GM06990 (cell line): ENCODE data around the gene PRKCB.
A peak's percentile ranks its signal among the peaks of the same experiment; 100 is the strongest.

Experiments used
- DNase-seq: peaks from one replicate; pipeline ENCODE4 v3.0.0-alpha.2; 2011; ENCODE audit not compliant: insufficient read length; ENCODE audit errors: extremely low read depth
- H3K27me3 ChIP-seq: replicated peaks from 2 replicates; pipeline ENCODE4 v1.6.0; 2011; ENCODE audit warnings: low read length; ENCODE audit not compliant: control insufficient read depth, insufficient read depth
- H3K36me3 ChIP-seq: 2 replicates; pipeline ENCODE4 v1.5.1; 2011; ENCODE audit warnings: low read length; ENCODE audit not compliant: control insufficient read depth, insufficient read depth
- H3K4me3 ChIP-seq: replicated peaks from 2 replicates; pipeline ENCODE4 v1.5.1; 2011; ENCODE audit warnings: low read depth, mild to moderate bottlenecking, control low read depth, low read length
- TF ChIP-seq, protein P1 (sequence below): IDR thresholded peaks from 2 replicates; pipeline ENCODE4 v1.5.1; 2011; ENCODE audit warnings: low read length, control low read depth, mild to moderate bottlenecking, inconsistent platforms; ENCODE audit not compliant: insufficient read depth, poor library complexity, severe bottlenecking

PRKCB gene

DNA sequence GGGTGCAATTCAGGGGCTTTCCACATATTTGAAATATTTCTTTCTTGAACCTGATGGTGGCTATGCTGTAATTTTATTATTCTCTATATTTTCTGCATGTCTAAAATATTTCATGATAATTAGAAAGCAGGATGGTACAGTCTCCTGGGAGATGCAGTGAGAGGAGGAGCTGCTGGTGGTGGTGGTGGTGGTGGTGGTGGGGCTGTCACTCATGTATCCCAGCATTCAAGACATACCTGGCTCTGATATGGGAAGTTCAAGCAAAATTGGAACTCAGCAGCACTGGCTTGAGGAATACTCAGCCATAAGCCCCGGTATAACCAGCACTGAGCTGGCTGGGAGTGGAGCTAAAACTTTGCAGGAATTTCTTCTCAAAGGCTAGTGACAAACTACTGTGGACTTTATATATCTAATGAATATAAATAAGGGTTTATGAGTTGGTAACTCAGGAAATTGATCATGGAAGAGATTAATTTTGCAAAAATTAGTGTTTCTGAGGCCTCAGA lies 200.3 kb downstream of the PRKCB start:
- TF ChIP-seq, protein P1, sequence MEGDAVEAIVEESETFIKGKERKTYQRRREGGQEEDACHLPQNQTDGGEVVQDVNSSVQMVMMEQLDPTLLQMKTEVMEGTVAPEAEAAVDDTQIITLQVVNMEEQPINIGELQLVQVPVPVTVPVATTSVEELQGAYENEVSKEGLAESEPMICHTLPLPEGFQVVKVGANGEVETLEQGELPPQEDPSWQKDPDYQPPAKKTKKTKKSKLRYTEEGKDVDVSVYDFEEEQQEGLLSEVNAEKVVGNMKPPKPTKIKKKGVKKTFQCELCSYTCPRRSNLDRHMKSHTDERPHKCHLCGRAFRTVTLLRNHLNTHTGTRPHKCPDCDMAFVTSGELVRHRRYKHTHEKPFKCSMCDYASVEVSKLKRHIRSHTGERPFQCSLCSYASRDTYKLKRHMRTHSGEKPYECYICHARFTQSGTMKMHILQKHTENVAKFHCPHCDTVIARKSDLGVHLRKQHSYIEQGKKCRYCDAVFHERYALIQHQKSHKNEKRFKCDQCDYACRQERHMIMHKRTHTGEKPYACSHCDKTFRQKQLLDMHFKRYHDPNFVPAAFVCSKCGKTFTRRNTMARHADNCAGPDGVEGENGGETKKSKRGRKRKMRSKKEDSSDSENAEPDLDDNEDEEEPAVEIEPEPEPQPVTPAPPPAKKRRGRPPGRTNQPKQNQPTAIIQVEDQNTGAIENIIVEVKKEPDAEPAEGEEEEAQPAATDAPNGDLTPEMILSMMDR, result no peak

DNA sequence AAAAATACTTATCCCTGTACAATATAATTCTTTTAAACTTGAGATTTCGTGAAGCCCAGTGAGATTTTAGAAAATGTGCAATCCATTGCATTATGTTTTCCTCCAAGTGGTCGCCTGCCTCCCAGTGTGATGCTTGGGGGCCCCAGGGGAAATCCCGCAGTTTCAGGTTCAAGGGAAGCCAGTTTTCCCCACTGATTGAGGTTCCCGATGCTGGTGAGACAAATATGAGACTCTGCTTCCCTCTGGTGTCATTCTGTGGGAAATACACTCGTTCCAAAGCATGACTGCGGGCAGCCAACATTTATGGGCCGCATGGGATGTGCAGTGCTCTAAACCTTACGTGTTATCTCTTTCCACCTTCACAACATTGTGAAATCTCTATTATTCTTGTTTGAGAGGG lies 200.8 kb downstream of the PRKCB start:
- TF ChIP-seq, protein P1, result peak; percentile 59
- no peak for DNase-seq
- no peak overlapping the region for H3K4me3 ChIP-seq
- H3K27me3 ChIP-seq, result no peaks in the 10 kb centered on the region
- H3K36me3 ChIP-seq, result peaks cover 34% of the 10 kb centered on the region

More for the DNA sequence above, 200.3 kb downstream of the PRKCB start:
- no peak for DNase-seq
- peaks cover 36% of the 10 kb centered on the region for H3K36me3 ChIP-seq
- no peak overlapping the region for H3K4me3 ChIP-seq
- no peaks in the 10 kb centered on the region for H3K27me3 ChIP-seq

DNA sequence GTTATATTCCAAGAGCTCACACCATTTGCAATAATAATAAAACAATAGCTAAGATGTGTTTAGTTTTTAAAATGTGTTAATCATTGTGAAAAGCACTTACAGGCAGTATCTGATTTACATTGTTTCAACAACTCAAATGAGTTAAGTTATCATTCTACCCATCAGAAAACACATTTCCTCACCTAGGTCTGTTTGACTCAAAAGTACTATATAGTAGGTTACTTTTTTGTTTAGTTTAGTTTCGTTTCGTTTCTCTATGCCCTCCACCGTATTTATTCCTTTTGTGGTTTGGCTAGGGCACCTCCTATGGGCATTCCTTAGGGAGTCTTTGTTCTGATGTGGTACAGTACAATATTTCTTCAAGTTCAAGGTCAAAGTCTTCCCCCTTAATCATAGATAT lies 201.6 kb downstream of the PRKCB start:
- no peak for DNase-seq
- H3K4me3 ChIP-seq, result no peak overlapping the region
- TF ChIP-seq, protein P1, result no peak
- peaks cover 28% of the 10 kb centered on the region for H3K36me3 ChIP-seq
- no peaks in the 10 kb centered on the region for H3K27me3 ChIP-seq

DNA sequence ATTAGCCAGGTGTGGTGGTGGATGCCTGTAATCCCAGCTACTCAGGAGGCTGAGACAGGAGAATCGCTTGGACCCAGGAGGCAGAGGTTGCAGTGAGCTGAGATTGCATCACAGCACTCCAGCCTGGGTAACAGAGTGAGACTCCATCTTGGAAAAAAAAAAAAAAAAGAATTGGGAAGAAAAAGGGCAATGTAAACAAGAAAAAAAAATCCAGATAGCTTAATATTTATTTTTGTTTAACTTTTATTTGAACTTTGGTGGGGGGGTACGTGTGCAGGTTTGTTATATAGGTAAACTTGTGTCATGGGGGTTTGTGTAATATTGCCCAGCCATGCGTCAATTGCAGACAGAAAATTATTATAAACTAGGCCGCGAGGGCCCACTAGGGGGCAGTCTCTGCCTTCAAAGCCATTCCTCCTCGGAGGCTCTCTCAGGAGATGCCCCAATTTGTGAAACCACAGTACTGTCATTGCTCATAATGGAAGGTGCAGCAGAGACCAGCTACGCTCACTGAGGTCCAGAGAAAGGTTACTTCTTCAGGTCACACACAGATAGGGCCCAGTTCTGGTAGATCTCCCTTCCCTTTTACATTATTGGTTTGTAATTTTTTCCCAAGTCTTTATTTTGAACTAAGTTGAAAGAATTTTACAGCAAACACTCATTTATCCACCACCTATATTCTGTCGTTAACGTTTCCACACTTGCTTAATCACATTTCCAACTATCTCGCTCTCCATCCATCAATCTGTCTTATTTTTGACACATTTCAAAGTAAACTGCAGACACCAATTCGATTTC lies 206.2 kb downstream of the PRKCB start:
- Histone ChIP-seq H3K4me3 (no peak overlapping the region), H3K27me3 (no peaks in the 10 kb centered on the region), H3K36me3 (peaks cover 25% of the 10 kb centered on the region)
- no peak for DNase-seq
- TF ChIP-seq, protein P1, result peak; percentile 79

DNA sequence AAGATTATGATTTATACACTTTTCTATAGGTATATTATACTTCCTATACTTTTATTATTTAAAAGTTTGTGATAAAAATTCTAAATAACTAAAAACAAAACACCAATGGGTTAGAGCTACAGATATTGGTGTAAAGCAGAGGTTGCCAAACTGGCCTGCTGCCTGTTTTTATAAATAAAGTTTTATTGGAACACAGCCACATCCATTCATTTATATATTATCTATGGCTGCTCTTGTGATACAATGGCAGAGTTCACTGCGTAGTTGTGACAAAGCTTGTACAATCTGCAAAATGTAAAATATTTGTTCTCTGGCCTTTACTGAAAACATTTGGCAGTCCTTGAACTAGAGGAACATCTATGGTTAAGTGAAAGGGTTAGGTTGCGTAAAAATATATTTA lies 208.7 kb downstream of the PRKCB start:
- Histone ChIP-seq H3K36me3 (peaks cover 32% of the 10 kb centered on the region), H3K27me3 (no peaks in the 10 kb centered on the region), H3K4me3 (no peak overlapping the region)
- DNase-seq, result no peak
- TF ChIP-seq, protein P1, result no peak

DNA sequence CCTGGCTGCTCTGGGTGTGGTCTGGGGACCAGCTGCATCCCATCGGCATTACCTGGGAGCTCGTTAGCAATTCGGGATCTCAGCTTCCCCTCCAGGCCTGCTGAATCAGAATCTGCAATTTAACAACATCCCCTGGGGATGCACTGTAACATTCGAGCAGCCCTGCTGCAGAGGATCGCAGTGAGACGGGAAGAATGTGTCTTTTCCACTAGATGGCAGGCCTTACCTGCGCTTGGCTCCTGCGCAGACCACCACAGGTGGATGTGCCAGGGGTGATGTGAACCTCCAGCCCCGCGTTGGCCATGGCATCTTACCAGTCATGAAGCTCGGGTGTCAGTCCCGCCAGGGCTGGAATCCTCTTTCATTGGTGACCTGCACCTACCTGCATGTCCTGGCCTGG lies 209.9 kb downstream of the PRKCB start:
- Histone ChIP-seq H3K27me3 (no peaks in the 10 kb centered on the region), H3K36me3 (peaks cover 25% of the 10 kb centered on the region), H3K4me3 (no peak overlapping the region)
- no peak for DNase-seq
- TF ChIP-seq, protein P1, result no peak
